DMS 273 treated with DMSO at 0.1 percent for 48 hours (cell line): ENCODE measurements around the gene TMEM255B.
"Not testable (repeated sequence)": the region's sequence is repeated elsewhere in the genome, so short reads cannot be mapped to it uniquely, and the experiment has no call there.

ENCODE experiments used
- DNase-seq: peaks from one replicate; lab custom pipeline; 2025; lab: John Stamatoyannopoulos, UW

Gene TMEM255B

DNA sequence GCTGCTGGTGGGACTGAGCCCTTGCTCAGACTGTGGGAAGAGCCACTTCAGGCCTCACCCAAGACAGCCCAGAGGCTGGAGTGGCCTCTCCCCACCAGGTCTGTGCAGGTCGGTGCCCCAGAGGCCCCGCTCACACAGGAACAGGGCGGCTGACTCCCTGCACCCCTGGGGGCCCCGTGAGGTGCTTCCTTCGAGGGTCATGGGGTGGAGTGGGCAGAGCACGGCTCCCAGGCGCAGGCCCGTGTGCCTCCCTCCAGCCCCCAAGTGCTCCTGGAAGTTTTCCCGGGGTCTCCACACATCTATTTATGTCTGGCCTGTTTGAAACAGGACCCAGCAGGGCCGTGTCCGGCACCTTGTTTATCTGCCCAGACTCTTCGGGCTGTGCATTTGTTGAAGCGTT is 9.5 kb upstream of the TMEM255B start:
- no peak for DNase-seq

- no peak for DNase-seq
Measured at GRCh38 chr13:113749967-113750366, 9.1 kb upstream of the TMEM255B start.

GRCh38 chr13:113750554-113751399 is 8.2 kb upstream of the TMEM255B start:
- no peak for DNase-seq

- no peak for DNase-seq
Measured at GRCh38 chr13:113751491-113751890, 7.5 kb upstream of the TMEM255B start.

- not testable (repeated sequence) for DNase-seq
Measured at GRCh38 chr13:113752211-113752986, 6.6 kb upstream of the TMEM255B start.

DNA sequence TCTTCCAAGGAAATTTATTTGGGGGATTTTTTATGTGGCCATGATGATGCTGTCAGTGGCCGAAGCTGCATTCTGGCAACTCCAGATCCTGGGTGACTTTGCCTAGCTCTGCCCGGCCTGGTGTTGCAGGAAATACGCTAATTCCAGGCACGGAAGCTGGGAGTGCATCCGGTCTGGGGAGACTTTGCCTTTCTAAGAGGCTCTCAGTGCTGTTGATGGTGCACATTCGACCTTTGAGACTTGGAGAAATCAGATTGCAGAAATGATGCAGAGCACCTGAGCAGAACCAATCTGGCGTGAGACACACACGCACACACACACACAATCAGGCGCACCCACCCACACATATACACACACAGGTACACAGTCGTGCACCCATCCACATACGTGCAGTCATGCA is 5.9 kb upstream of the TMEM255B start:
- DNase-seq: no peak

GRCh38 chr13:113754242-113754641 is 4.8 kb upstream of the TMEM255B start:
- no peak for DNase-seq

DNA sequence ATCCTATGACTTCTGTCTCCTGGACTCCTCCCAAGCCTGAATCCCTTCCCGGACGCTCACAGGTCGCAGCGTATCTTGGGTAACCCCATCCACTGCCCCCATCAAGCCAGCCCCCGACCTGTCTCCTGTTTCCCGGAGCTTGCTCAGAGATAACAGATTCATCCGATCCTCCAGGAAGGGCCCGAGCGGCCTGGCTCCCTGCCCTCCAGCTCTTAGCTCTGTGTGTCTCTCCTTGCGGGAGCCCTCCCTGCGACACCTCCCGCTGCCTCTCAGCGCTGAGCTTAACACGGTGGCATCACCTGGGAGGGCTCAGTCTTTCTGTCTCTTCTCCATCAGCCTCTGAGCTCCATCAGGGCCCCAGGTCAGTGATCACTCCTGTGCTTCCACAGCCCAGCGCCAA is 4.3 kb upstream of the TMEM255B start:
- no peak for DNase-seq

GRCh38 chr13:113756441-113757097 is 2.5 kb upstream of the TMEM255B start:
- DNase-seq: no peak

GRCh38 chr13:113759525-113760137 is 605 bp downstream of the TMEM255B start:
- no peak for DNase-seq

DNA sequence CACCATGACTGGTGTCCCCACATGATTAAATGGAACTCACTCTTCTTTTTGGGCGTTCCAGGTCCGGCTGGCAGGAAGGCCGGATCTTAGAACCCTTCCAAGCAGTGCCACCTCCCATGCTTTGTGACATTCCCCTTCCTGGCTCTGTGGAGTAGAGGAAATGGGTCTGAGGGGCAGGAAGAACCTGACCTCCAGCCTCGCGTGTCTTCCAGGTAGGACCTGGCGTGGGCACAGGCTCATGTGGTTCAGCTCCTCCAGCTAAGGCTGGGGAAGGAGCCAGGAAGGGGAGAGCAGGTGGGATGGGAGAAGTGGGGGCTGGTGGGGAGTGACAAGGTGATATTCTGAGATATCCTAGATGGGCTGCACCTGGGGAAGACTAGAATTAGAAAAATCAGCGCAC is 2.1 kb downstream of the TMEM255B start:
- DNase-seq: no peak

DNA sequence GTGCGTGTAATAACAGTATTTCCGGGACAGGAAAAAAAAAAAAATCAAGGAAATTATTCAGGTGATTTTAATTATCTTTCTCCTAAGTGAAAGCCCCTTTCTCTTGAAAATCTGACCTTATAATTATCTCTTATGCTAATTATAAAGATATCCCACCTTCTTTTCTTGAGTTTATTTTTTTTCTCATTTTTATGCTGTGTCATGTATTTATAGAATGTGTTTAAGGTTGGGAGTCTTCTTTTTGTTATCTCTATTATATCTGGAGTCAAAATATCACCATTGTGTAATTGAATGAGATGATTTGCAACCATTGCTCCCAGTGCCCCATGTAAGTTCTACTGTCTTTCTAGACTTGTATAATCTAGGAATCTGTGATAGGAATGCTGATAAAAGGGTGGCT is 3.0 kb downstream of the TMEM255B start:
- no peak for DNase-seq

- no peak for DNase-seq
Measured at GRCh38 chr13:113762538-113762937, 3.5 kb downstream of the TMEM255B start.

DNA sequence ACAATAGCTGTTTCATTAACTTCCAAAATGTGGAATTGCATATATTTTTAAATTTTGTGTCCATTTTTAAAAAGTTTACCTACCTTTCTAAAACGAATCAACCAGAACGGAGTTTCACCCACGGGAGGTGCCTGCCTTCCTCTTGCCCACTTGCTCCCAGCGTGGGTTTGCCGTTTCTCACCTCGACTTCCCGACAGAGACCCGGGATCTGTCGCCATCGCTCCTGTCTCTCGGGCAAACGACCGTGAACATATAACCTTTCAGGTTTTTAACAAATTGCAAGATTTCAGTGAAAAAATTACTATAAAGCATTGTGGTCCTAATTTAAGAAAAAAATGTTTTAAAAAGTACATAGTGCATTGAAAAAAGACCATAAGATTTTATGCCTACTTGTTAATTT is 4.2 kb downstream of the TMEM255B start:
- no peak for DNase-seq

DNA sequence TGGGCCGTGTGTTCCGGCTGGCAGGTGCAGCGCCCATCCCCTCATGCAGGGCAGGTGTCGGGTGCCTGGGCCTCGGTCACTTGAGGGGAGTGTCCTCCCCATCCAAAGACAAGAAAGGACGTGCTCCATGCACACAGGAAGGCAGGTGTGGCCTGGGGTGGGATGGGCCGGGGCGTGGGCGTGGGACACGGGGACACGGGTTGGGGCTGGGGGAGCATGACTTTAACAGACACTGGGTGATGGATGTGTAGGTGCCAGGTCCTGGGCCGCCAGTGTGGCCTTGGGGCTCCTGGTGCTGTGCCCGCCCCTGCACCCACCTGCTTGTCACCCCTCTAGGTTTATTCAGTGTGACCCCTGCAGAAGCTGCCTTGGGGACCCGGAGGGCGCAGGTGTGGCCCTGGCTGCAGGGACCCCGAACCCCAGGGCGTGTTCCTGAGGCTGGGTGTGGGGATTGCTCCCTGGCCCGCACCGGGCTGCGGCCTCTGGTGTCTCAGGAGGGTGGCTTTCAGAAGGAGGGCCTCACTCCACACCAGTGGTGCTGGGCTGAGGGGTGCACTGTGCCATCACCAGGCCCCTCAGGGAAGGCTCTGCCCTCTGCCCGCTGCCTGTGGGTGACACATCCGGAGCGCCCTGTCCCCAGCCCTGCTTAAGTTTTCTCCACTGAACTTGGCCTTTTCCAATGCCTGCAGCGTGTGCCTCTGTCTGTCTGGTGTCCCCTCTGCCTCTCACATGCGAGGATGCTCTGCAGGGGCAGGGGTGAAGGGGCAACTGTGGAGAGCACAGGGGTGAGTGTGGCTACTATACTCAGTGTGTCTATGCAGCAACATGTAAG is 5.2 kb downstream of the TMEM255B start:
- no peak for DNase-seq

- DNase-seq: no peak
Measured at GRCh38 chr13:113764793-113765563, 6.0 kb downstream of the TMEM255B start.

DNA sequence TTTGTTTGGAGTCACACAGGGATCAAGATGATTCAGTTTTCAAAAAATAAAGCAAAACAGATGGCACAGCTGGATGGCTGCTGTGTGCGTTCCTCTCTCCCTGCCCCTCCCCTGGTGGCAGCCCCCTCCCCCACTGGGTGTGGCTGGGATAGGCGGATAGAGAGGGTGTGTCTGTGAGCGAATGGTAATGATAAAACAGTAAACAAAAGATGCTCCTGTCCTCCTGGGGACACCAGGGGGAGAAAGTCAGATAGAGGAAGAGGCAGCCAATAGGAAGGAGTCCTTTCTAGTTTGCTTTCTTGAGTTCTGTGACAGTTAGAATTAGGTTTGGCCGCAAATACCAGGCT is 6.5 kb downstream of the TMEM255B start:
- DNase-seq: no peak

DNA sequence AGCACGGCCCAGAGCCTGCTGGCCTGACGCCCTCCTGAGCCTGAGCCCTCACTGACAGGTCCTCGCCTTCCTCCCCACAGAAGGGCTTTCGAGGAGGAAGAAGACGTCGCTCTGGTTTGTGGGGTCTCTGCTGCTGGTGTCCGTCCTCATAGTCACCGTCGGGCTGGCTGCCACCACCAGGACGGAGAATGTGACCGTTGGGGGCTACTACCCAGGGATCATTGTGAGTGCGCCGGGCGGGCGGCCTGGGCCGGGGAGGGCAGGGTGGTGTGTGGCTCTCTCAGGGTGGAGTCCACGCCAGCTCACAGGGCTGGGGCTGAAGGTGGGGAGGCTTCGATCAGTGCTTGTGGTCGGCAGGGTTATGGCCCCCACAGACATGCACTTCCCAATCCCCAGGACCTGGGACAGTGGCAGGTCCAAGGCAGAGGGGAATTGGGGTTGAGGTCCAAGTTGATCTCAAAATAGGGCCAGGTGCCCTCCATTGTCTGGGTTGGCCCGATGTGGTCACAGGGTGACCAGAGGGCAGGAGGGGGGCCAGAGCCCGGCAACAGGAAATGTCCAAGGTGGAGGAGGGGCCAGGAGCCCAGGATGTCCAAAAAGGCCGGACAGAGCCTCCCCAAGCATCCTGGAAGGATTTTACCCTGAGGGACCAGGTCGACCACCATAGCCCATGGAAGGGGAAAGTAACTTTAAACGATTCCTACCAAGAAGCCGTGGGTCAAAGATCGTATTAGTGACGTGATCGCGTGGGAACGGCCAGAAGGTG is 7.2 kb downstream of the TMEM255B start:
- no peak for DNase-seq

DNA sequence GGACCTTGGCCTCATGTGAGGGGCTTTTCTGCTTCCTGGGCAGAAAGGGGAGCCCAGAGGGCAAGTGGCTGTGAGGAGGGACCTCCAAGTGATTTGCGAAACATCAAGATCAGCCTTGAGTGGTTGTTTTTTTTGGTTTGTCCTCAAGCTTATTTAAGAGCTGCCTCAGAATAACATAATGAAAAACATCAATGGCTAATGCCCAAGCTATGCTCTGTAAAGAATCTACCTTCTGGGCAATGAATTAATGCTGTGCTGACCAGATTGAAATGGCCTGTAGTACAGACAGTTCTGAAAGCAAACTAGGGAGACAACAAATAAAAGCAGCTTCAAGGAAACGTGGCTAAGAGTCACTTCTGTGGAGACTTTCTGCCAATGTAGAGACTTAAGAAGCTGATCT is 8.3 kb downstream of the TMEM255B start:
- no peak for DNase-seq
